GM11168 (cell line): ENCODE results near the gene DNAJC8.

Experiments used
- in situ Hi-C: fragments of 300-500 bp; cut with MboI; formaldehyde crosslinking; loops from one replicate; pipeline ENCODE4 v1.12.0; 2022; ENCODE audit warnings: low sequenced_read_pairs; ENCODE audit not compliant: unreplicated experiment

Gene DNAJC8

GRCh38 chr1:28256197-28256827, 23.5 kb upstream of the DNAJC8 start:
- in situ Hi-C loops = no loop called here

- in situ Hi-C loops = no loop called here
Observed at GRCh38 chr1:28249866-28250295, 17.1 kb upstream of the DNAJC8 start.

- in situ Hi-C loops = no loop called here
Observed at GRCh38 chr1:28249013-28249865, 16.4 kb upstream of the DNAJC8 start.

- in situ Hi-C loops = no loop called here
Observed at GRCh38 chr1:28248273-28249012, 15.6 kb upstream of the DNAJC8 start.

GRCh38 chr1:28247612-28248272, 14.9 kb upstream of the DNAJC8 start:
- in situ Hi-C loops = no loop called here

GRCh38 chr1:28246427-28246832, 13.6 kb upstream of the DNAJC8 start:
- in situ Hi-C loops = no loop called here

GRCh38 chr1:28244549-28245251, 11.9 kb upstream of the DNAJC8 start:
- in situ Hi-C loops = no loop called here

GRCh38 chr1:28243685-28244311, 11.0 kb upstream of the DNAJC8 start:
- in situ Hi-C loops = no loop called here

- in situ Hi-C loops = no loop called here
Observed at GRCh38 chr1:28241638-28242241, 8.9 kb upstream of the DNAJC8 start.

GRCh38 chr1:28240024-28240423, 7.2 kb upstream of the DNAJC8 start:
- in situ Hi-C loops = no loop called here

- in situ Hi-C loops = no loop called here
Observed at GRCh38 chr1:28239004-28239403, 6.2 kb upstream of the DNAJC8 start.

GRCh38 chr1:28236656-28237322, 4.0 kb upstream of the DNAJC8 start:
- in situ Hi-C loops = no loop called here

- in situ Hi-C loops = no loop called here
Observed at GRCh38 chr1:28235755-28236655, 3.2 kb upstream of the DNAJC8 start, which contains the start of gene ATP5IF1. TSS of gene ATP5IF1 (plus strand) at chr1:28236124. CDS start at chr1:28236184, 60 bp downstream.

GRCh38 chr1:28233264-28233606, 406 bp upstream of the DNAJC8 start:
- in situ Hi-C loops = no loop called here

GRCh38 chr1:28229996-28230395, 2.8 kb downstream of the DNAJC8 start:
- in situ Hi-C loops = no loop called here

GRCh38 chr1:28229089-28229488, 3.7 kb downstream of the DNAJC8 start:
- in situ Hi-C loops = no loop called here

- in situ Hi-C loops = no loop called here
Observed at GRCh38 chr1:28213315-28213714, 19.5 kb downstream of the DNAJC8 start.
